GM12878 (cell line): ENCODE results near the gene AP2A2. TPM values are rescaled to one million over a fixed set of nuclear protein-coding genes. Genes with fewer than 3 reads are reported as not detected.

Source experiments
- ATAC-seq: fragments of 200-7000 bp; cut with Tn5 transposase; 3 replicates; pipeline ENCODE4 v1.9.1; 2020; ENCODE audit warnings: mild to moderate bottlenecking, moderate library complexity
- BruUV-seq: library from RNA; stranded (reverse); fragments of 400-500 nt; replicated peaks from 2 replicates; lab custom pipeline; 2021; lab: Mats Ljungman, UMichigan
- CTCF ChIA-PET: fragments of 300-600 bp; sonication (Branson Sonifier 250); formaldehyde crosslinking; extraction: SDS; loops from one replicate; lab custom pipeline; 2021; ENCODE audit warnings: inconsistent platforms; lab: Yijun Ruan, JAX
- POLR2A ChIA-PET: fragments of 350-600 bp; formaldehyde crosslinking; extraction: SDS; loops from one replicate; lab custom pipeline; 2021; ENCODE audit warnings: inconsistent platforms; lab: Charles Lee
- RAD21 ChIA-PET: fragments of 300-600 bp; sonication (Branson Sonifier 250); formaldehyde crosslinking; loops from one replicate; lab custom pipeline; 2023; ENCODE audit warnings: antibody characterized with exemption; ENCODE audit not compliant: unreplicated experiment; lab: Charles Lee
- SMC1A ChIA-PET: fragments of 300-600 bp; sonication (Branson Sonifier 250); formaldehyde crosslinking; loops from one replicate; lab custom pipeline; 2023; ENCODE audit not compliant: unreplicated experiment, uncharacterized antibody; lab: Charles Lee
- DNase-seq: peaks from one replicate; pipeline ENCODE4 v3.0.0-alpha.2; 2011; ENCODE audit warnings: low read depth, low spot score
- FAIRE-seq: peaks from 3 replicates; lab custom pipeline; 2011; peaks lifted over from hg19 to GRCh38; lab: Jason Lieb, UNC
- H2AFZ ChIP-seq: 2 replicates; pipeline ENCODE4 v1.6.0; 2011; ENCODE audit warnings: low read depth, low read length, control low read depth; ENCODE audit not compliant: control insufficient read depth
- H3K27ac ChIP-seq: 2 replicates; pipeline ENCODE4 v1.5.1; 2011; ENCODE audit warnings: control low read depth; ENCODE audit not compliant: control insufficient read depth, insufficient read depth
- H3K27me3 ChIP-seq, 2 experiments: replicated peaks in 1 of 2; 2 replicates each; pipeline versions ENCODE4 v1.6.0 to v1.6.1; 2011; ENCODE audit warnings: low read length in 1 of 2; ENCODE audit not compliant: control insufficient read depth in 2 of 2, insufficient read depth in 2 of 2
- H3K36me3 ChIP-seq, 2 experiments: 2 replicates each; pipeline ENCODE4 v1.5.1; 2011; ENCODE audit warnings: low read length in 1 of 2; ENCODE audit not compliant: control insufficient read depth in 2 of 2, insufficient read depth in 2 of 2
- H3K4me1 ChIP-seq: 2 replicates; pipeline ENCODE4 v1.6.1; 2011; ENCODE audit warnings: mild to moderate bottlenecking, low read length, moderate library complexity, mixed read lengths; ENCODE audit not compliant: control insufficient read depth, insufficient read depth
- H3K4me2 ChIP-seq: 2 replicates; pipeline ENCODE4 v1.6.0; 2011; ENCODE audit warnings: control low read depth; ENCODE audit not compliant: control insufficient read depth, insufficient read depth
- H3K4me3 ChIP-seq: fragments of 200-600 bp; sonication (generic); 2 replicates; pipeline ENCODE4 v1.5.1; 2016
- H3K79me2 ChIP-seq: 2 replicates; pipeline ENCODE4 v1.6.0; 2011; ENCODE audit warnings: low read length; ENCODE audit not compliant: control insufficient read depth, insufficient read depth
- H3K9ac ChIP-seq: 2 replicates; pipeline ENCODE4 v1.8.0; 2011; ENCODE audit warnings: low read length, control low read depth, mixed read lengths; ENCODE audit not compliant: control insufficient read depth, insufficient read depth
- H3K9me3 ChIP-seq: replicated peaks from 3 replicates; pipeline ENCODE4 v1.5.1; 2011; ENCODE audit warnings: mild to moderate bottlenecking, low read length; ENCODE audit not compliant: control insufficient read depth, insufficient read depth
- H4K20me1 ChIP-seq: 2 replicates; pipeline ENCODE4 v1.6.0; 2011; ENCODE audit not compliant: control insufficient read depth, insufficient read depth
- BACH1 ChIP-seq: fragments of 450-650 bp; IDR thresholded peaks from 2 replicates; pipeline ENCODE4 v1.6.1; 2017; ENCODE audit warnings: mild to moderate bottlenecking, borderline replicate concordance
- BHLHE40 ChIP-seq, 2 experiments: fragments of 450-650 bp in 1 of 2; IDR thresholded peaks; 2 replicates each; pipeline ENCODE4 v1.6.1; 2011 to 2017; ENCODE audit warnings: low read depth in 2 of 2, borderline replicate concordance in 1 of 2, improper control_type of control experiment in 1 of 2, low read length in 1 of 2, mild to moderate bottlenecking in 1 of 2
- CUX1 ChIP-seq: IDR thresholded peaks from 2 replicates; pipeline ENCODE4 v1.6.1; 2012; ENCODE audit warnings: improper control_type of control experiment, low read depth, low read length; ENCODE audit not compliant: insufficient replicate concordance
- MXI1 ChIP-seq: fragments of 150-350 bp; IDR thresholded peaks from 2 replicates; pipeline ENCODE4 v1.6.1; 2011; ENCODE audit warnings: low read depth, mild to moderate bottlenecking, inconsistent platforms, low read length, improper control_type of control experiment
- PML ChIP-seq: IDR thresholded peaks from 2 replicates; pipeline ENCODE4 v1.6.1; 2012; ENCODE audit warnings: low read length, inconsistent platforms
- WGBS: methylation state at CpG from one replicate; pipeline ENCODE4 v1.1.6; 2016; ENCODE audit warnings: low lambda C conversion rate; ENCODE audit not compliant: insufficient replicate concordance, insufficient coverage; ENCODE audit errors: missing lambda C conversion rate; 5-methylcytosine and 5-hydroxymethylcytosine counted together
- in situ Hi-C: fragments of 300-500 bp; cut with MboI; formaldehyde crosslinking; loops from 9 replicates; pipeline ENCODE4 v1.14.3; 2018; ENCODE audit warnings: mixed read lengths
- intact Hi-C: fragments of 100-400 bp; cut with micrococcal nuclease; formaldehyde crosslinking; loops from one replicate; pipeline ENCODE4 v1.14.2; 2022; ENCODE audit not compliant: unreplicated experiment
- polyA plus RNA-seq, 11 experiments: library from polyadenylated mRNA; depleted of rRNA in 4 of 11; unstranded in 6 of 11; stranded (reverse) in 5 of 11; fragments of >200 nt; fragmentation: Nextera tagmentation in 4 of 11; fragmentation: Illumina TruSeq in 1 of 11; extraction: Ambion mirVana in 4 of 11; extraction: Trizol in 1 of 11; gene quantifications; 1 replicate in 1 of 11; 2 replicates in 10 of 11; pipeline versions ENCODE4 v1.2.1 to v1.2.3, GENCODE V29; 2011 to 2016; ENCODE audit warnings: inconsistent platforms in 2 of 11, missing spikeins in 2 of 11, low read depth in 1 of 11
- total RNA-seq, 4 experiments: library from RNA; depleted of rRNA in 3 of 4; stranded (reverse); fragments of >200 nt in 3 of 4; fragmentation: Illumina TruSeq in 1 of 4; extraction: Trizol in 1 of 4; gene quantifications; 2 replicates each; pipeline versions ENCODE4 v1.2.1 to v1.2.3, GENCODE V29; 2013 to 2021

The AP2A2 gene
- total and polyA plus RNA-seq, 10 of the 15 experiments (the other 5 are each of a cell fraction or from before 2014, with no cell fraction given) = 0.58 to 48.8 (median 18.2) TPM

GRCh38 chr11:1002406-1002984, 76.8 kb downstream of the AP2A2 start (continued):
- TF ChIP-seq CUX1 (no peak), BACH1 (no peak), PML (no peak), BHLHE40 (IDR thresholded peaks at IDR 0.05; ENCODE audit: borderline replicate concordance in 1 of 2, low read depth in 2 of 2, low read length in 1 of 2) (no peak)

GRCh38 chr11:1003159-1003558, 77.5 kb downstream of the AP2A2 start:
- H3K4me3 ChIP-seq = no peak overlapping the region
- no TSS peak for BruUV-seq
- no peaks in the 10 kb centered on the region for H3K27me3 ChIP-seq
- H3K9ac ChIP-seq = no peak overlapping the region
- DNase-seq (no peak), FAIRE-seq (no peak), ATAC-seq (no peak)
- H4K20me1 ChIP-seq = no peaks in the 10 kb centered on the region
- peaks cover 8 to 18% of the 10 kb centered on the region in 2 experiments; a peak in 3 of 4 replicates for H3K36me3 ChIP-seq
- 90% methylated on average over 20 of the region's 20 CpGs for WGBS
- RAD21 ChIA-PET = no interaction called here
- no peak overlapping the region for H3K27ac ChIP-seq
- SMC1A ChIA-PET = no interaction called here
- H3K9me3 ChIP-seq = no peaks in the 10 kb centered on the region
- intact Hi-C loops (no loop called here), in situ Hi-C loops (no loop called here)
- CTCF ChIA-PET = no interaction called here
- H3K4me2 ChIP-seq = no peak overlapping the region
- H3K79me2 ChIP-seq = no peaks in the 10 kb centered on the region
- no peak for TF ChIP-seq MXI1
- POLR2A ChIA-PET = no interaction called here
- H3K4me1 ChIP-seq = no peaks in the 10 kb centered on the region
- no peak overlapping the region for H2AFZ ChIP-seq
